Naive thymus-derived CD4-positive, alpha-beta T cell (primary cell): Measurements from ENCODE around the gene PIGT. TPM values are rescaled to one million over a fixed set of nuclear protein-coding genes. Genes with fewer than 3 reads are reported as not detected.

Experiments
- ATAC-seq: fragments of 150-1000 bp; cut with Tn5 transposase; 2 replicates; pipeline ENCODE4 v1.10.0; 2021; ENCODE audit warnings: mild to moderate bottlenecking, moderate library complexity
- CTCF ChIA-PET: fragments of 350-600 bp; sonication (Branson Sonifier 250); formaldehyde crosslinking; loops from one replicate; lab custom pipeline; 2021; ENCODE audit warnings: antibody characterized with exemption; lab: Charles Lee
- POLR2A ChIA-PET: fragments of 350-600 bp; sonication (Branson Sonifier 250); formaldehyde crosslinking; loops from one replicate; lab custom pipeline; 2021; ENCODE audit warnings: antibody characterized with exemption, inconsistent platforms; lab: Charles Lee
- DNase-seq, 9 donors: peaks; one replicate each; pipeline versions ENCODE4 v3.0.0 to v3.0.0-alpha.2; 2020 to 2022; ENCODE audit warnings: mixed read lengths in 1 of 9
- H3K27ac ChIP-seq: one replicate; pipeline ENCODE4 v1.7.0; 2013; ENCODE audit warnings: mild to moderate bottlenecking, low read depth, low read length, moderate library complexity
- H3K27me3 ChIP-seq, 2 donors: one replicate each; pipeline ENCODE4 v1.7.0; 2013; ENCODE audit warnings: low read length in 2 of 2, mild to moderate bottlenecking in 2 of 2, moderate library complexity in 2 of 2; ENCODE audit not compliant: control insufficient read depth in 2 of 2, insufficient read depth in 2 of 2
- H3K36me3 ChIP-seq, 3 experiments: 1 replicate in 2 of 3; 2 replicates in 1 of 3; pipeline ENCODE4 v1.7.0; 2013; ENCODE audit warnings: low read length in 3 of 3, mild to moderate bottlenecking in 3 of 3, moderate library complexity in 1 of 3; ENCODE audit not compliant: insufficient read depth in 3 of 3, control insufficient read depth in 2 of 3
- H3K4me1 ChIP-seq, 2 donors: one replicate each; pipeline ENCODE4 v1.7.0; 2013; ENCODE audit warnings: low read length in 2 of 2, mild to moderate bottlenecking in 2 of 2, moderate library complexity in 1 of 2; ENCODE audit not compliant: control insufficient read depth in 2 of 2, insufficient read depth in 2 of 2
- H3K4me3 ChIP-seq: 2 replicates; pipeline ENCODE4 v1.7.0; 2013; ENCODE audit warnings: mild to moderate bottlenecking, low read length
- H3K9me3 ChIP-seq, 3 experiments: 1 replicate in 2 of 3; 2 replicates in 1 of 3; pipeline ENCODE4 v1.7.0; 2013; ENCODE audit warnings: low read length in 3 of 3; ENCODE audit not compliant: control insufficient read depth in 2 of 3
- H3K27ac Mint-ChIP-seq, 9 donors: one replicate each; pipeline ENCODE4 v1.8.0; 2020 to 2022; ENCODE audit warnings: mixed read lengths in 9 of 9, mild to moderate bottlenecking in 8 of 9, moderate library complexity in 5 of 9, inconsistent platforms in 2 of 9
- H3K27me3 Mint-ChIP-seq, 5 donors: one replicate each; pipeline ENCODE4 v1.8.0; 2021 to 2022; ENCODE audit warnings: mixed read lengths in 5 of 5, mild to moderate bottlenecking in 1 of 5
- H3K36me3 Mint-ChIP-seq, 5 donors: one replicate each; pipeline ENCODE4 v1.8.0; 2020 to 2022; ENCODE audit warnings: mixed read lengths in 5 of 5, mild to moderate bottlenecking in 3 of 5, inconsistent platforms in 1 of 5
- H3K4me1 Mint-ChIP-seq, 7 donors: one replicate each; pipeline ENCODE4 v1.8.0; 2020 to 2022; ENCODE audit warnings: mixed read lengths in 7 of 7, mild to moderate bottlenecking in 3 of 7, inconsistent platforms in 1 of 7
- H3K4me3 Mint-ChIP-seq, 10 donors: one replicate each; pipeline ENCODE4 v1.8.0; 2020 to 2022; ENCODE audit warnings: mild to moderate bottlenecking in 10 of 10, mixed read lengths in 10 of 10, moderate library complexity in 6 of 10, inconsistent platforms in 2 of 10
- H3K9me3 Mint-ChIP-seq, 11 donors: one replicate each; pipeline ENCODE4 v1.8.0; 2020 to 2022; ENCODE audit warnings: mixed read lengths in 11 of 11, mild to moderate bottlenecking in 4 of 11, inconsistent platforms in 1 of 11, moderate library complexity in 1 of 11
- intact Hi-C, 2 donors: fragments of 100-400 bp; cut with micrococcal nuclease; formaldehyde crosslinking; loops; one replicate each; pipeline ENCODE4 v1.15.1; 2023
- polyA plus RNA-seq, 2 donors: library from polyadenylated mRNA; unstranded; fragments of 300-500 nt; fragmentation: Illumina TruSeq; gene quantifications; one replicate each; pipeline ENCODE4 v1.2.3, GENCODE V29; 2021
- total RNA-seq, 6 experiments: library from RNA in 5 of 6; stranded (reverse) in 5 of 6; gene quantifications; 1 replicate in 5 of 6; 2 replicates in 1 of 6; pipeline ENCODE4 v1.2.3 and lab custom pipeline; 2021 to 2026

The PIGT gene
- total and polyA plus RNA-seq, 7 experiments from 2014 or later = 78.7 to 140 (median 85.0) TPM

DNA sequence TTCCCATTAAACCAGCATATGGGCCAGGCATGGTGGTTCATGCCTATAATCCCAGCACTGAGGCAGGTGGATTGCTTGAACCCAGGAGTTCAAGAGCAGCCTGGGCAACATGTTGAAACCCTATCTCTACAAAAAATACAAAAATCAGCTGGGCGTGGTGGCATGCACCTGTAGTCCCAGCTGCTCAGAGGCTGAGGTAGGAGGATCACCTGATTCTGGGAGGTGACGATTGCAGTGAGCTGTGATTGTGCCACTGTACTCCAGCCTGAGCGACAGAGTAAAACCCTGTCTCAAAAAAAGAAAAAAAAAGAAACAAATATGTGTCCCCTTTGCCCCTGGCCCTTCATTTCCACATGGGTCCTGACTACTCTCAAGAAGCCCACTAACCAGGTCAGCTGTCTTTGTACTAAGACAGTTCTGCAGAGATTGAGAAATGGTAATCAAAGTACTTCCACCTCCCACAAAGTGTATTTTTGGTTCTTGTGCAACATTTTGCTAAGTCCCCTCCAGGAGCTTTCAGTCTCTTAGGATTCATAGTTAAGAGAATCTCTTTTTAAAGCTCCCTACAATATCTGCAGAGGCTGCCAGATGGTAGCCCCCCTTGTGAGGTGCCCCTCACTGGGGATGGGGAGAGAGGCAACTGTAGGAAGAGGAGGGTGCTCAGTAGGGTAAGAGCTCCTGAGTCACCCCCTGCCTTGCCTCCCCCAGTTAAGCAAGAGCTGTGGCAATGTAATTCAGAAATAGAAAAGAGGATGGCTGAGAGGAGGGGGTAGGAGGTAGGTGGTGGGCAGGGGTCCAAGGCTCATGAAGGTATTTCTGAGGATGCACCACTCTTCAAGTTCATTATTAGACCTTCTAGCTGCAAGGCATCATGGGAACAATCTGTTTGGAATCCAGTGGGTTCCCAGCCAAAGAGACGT is 37.1 kb downstream of the PIGT start:
- intact Hi-C loops = no loop called here
- H3K36me3 ChIP-seq = no peaks in the 10 kb centered on the region
- H3K4me1 ChIP-seq = no peaks in the 10 kb centered on the region
- no peak overlapping the region for H3K4me3 Mint-ChIP-seq
- H3K4me1 Mint-ChIP-seq = peaks cover 0 to 10% (median 0%) of the 10 kb centered on the region in 7 donors
- peaks cover 0 to 7% (median 0%) of the 10 kb centered on the region in 5 donors for H3K27me3 Mint-ChIP-seq
- POLR2A ChIA-PET = interaction anchor here (0.8 to 1.4 kb wide), 4 partner anchors 14 to 93 kb away, joined by 3 to 5 read pairs (median 4); partner anchors contain the start of gene SYS1
- no peaks in the 10 kb centered on the region for H3K9me3 ChIP-seq
- peaks cover 0 to 33% (median 15%) of the 10 kb centered on the region in 5 donors for H3K36me3 Mint-ChIP-seq
- CTCF ChIA-PET = interaction anchor here (0.6 to 4.1 kb wide), 7 partner anchors 12 to 770 kb away, joined by 3 to 25 read pairs (median 5); partner anchors contain the start of gene SYS1
- no peaks in the 10 kb centered on the region for H3K9me3 Mint-ChIP-seq
- ATAC-seq (no peak), DNase-seq (no peak)
- peak overlapping the region in 1 of 9 donors; percentile 14 for H3K27ac Mint-ChIP-seq
- H3K27ac ChIP-seq = no peak overlapping the region
- no peak overlapping the region for H3K4me3 ChIP-seq
- peaks cover 0 to 6% of the 10 kb centered on the region in 2 donors for H3K27me3 ChIP-seq

DNA sequence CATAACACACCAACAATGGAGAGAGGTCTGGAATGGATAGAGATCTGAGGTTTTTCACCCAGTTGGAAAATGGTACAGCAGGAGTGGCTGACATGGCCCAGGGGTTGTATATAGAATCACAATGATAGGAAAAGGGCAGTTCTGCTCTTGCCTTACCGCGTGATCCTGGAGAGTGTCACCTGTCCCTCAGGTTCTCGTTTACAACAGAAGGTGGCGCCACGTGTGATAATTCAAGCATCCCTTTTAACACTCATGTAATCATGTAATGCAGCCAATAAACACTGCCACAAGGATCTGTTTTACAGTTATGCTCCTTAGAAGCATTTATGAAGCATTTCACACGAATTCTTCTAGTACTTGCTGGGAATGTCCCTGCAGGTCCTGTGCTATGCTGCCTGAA is 40.7 kb downstream of the PIGT start:
- intact Hi-C loops = loop anchor here (1.0 kb wide), 1 partner anchor 315 kb away; no protein-coding TSS in a partner anchor
- peaks cover 0 to 5% (median 0%) of the 10 kb centered on the region in 7 donors for H3K4me1 Mint-ChIP-seq
- Histone ChIP-seq H3K4me1 (no peaks in the 10 kb centered on the region), H3K36me3 (no peaks in the 10 kb centered on the region), H3K27ac (no peak overlapping the region), H3K4me3 (no peak overlapping the region), H3K9me3 (no peaks in the 10 kb centered on the region), H3K27me3 (no peaks in the 10 kb centered on the region)
- ChIA-PET POLR2A (no interaction called here), CTCF (no interaction called here)
- peaks cover 0 to 25% (median 11%) of the 10 kb centered on the region in 5 donors for H3K36me3 Mint-ChIP-seq
- ATAC-seq = peak; percentile 48
- H3K27ac Mint-ChIP-seq = no peak overlapping the region
- DNase-seq = peak in 2 of 9 donors; percentile 7 to 14
- peaks cover 0 to 14% (median 0%) of the 10 kb centered on the region in 5 donors for H3K27me3 Mint-ChIP-seq
- no peaks in the 10 kb centered on the region for H3K9me3 Mint-ChIP-seq
- H3K4me3 Mint-ChIP-seq = no peak overlapping the region

DNA sequence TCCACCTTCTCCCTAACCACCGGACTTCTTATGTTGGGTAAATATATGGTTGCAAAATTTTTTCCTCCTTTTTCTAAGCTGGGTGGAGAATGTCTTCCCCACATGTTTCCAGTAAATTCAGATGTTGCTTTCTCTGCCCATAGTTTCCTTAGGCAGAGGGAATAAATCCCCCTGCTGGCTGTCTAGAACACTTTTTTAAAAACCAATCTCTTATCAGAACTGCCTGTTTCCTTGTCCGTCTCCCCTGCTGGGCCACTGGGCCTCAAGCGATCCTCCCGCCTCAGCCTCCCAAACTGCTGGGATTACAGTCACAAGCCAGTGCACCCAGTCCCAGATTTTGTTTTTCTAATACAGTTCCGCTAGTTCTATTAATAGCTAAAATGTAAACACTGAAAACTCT is 43.7 kb downstream of the PIGT start:
- Histone ChIP-seq H3K4me1 (no peaks in the 10 kb centered on the region), H3K36me3 (no peaks in the 10 kb centered on the region), H3K9me3 (no peaks in the 10 kb centered on the region), H3K27ac (no peak overlapping the region), H3K4me3 (no peak overlapping the region), H3K27me3 (no peaks in the 10 kb centered on the region)
- intact Hi-C loops = no loop called here
- Mint-ChIP-seq H3K36me3 (peaks cover 0 to 15% (median 7%) of the 10 kb centered on the region in 5 donors), H3K4me1 (peaks cover 0 to 4% (median 0%) of the 10 kb centered on the region in 7 donors), H3K27me3 (peaks cover 0 to 19% (median 0%) of the 10 kb centered on the region in 5 donors), H3K4me3 (no peak overlapping the region), H3K9me3 (no peaks in the 10 kb centered on the region), H3K27ac (no peak overlapping the region)
- ATAC-seq = no peak
- no peak for DNase-seq
- ChIA-PET POLR2A (no interaction called here), CTCF (interaction anchor here (0.9 to 1.0 kb wide), 2 partner anchors 8 to 147 kb away, joined by 3 to 5 read pairs; no protein-coding TSS in a partner anchor)

DNA sequence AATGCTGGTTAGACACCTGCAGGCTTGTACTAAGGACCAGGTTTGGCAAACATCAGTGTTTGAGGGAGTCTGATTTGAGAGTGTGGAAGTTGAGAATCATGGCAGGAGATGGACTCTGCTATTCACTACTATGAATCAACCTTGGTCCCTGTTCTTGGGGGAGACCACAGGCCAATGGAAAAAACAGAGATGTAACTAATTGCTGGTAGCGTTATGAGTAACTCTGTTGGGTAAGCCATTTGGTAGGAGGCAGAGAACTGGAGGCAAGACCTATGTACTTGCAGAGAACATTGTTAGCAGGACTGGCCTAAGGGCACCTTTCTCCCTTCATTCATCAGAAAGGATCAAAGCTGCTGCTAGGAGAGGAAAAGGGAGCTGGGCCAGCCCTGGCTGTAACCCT is 45.3 kb downstream of the PIGT start:
- Mint-ChIP-seq H3K27me3 (peaks cover 0 to 20% (median 4%) of the 10 kb centered on the region in 5 donors), H3K4me3 (no peak overlapping the region), H3K4me1 (peaks cover 0 to 3% (median 0%) of the 10 kb centered on the region in 7 donors), H3K9me3 (no peaks in the 10 kb centered on the region), H3K36me3 (peaks cover 0 to 12% (median 3%) of the 10 kb centered on the region in 5 donors), H3K27ac (no peak overlapping the region)
- Histone ChIP-seq H3K36me3 (no peaks in the 10 kb centered on the region), H3K4me1 (no peaks in the 10 kb centered on the region), H3K27me3 (no peaks in the 10 kb centered on the region), H3K4me3 (no peak overlapping the region), H3K9me3 (no peaks in the 10 kb centered on the region), H3K27ac (no peak overlapping the region)
- ATAC-seq = no peak
- CTCF ChIA-PET = no interaction called here
- no peak for DNase-seq
- POLR2A ChIA-PET = no interaction called here
- intact Hi-C loops = no loop called here

DNA sequence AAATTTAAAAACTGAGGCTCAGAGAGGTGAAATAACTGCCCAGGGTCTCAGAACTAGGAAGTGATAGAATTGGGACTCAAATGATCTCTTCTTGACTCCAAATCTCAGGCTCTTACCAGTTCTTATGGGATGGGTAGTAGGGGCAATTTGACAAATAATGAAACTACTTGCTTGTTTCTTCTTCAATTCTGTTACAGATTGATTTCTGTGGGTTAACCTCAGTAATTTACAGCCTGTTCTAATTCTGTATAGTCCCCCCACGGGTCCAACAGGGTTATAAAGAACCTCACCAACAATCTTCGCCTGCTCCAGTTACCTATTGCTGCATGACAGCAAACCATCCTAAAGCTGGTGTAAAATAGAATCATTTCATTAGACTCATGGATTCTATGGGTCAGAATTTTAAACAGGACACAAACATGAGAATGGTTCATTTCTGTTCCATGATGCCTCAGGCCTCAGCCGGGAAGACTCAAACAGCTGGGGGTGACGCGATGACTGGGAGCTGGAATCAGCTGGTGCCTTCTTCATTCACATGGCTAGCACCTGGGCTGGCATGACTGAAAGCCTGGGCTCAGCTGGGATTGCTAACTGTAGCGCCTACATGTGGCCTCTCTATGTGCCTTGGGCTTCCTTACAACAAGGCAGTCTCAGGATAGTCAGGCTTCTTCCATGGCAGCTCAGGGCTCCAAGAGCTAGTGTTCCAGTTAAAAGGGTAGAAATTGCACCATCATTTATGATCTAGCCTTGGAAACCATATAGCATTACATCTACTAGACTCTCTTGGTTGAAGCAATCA is 47.0 kb downstream of the PIGT start:
- no peaks in the 10 kb centered on the region for H3K9me3 Mint-ChIP-seq
- H3K4me3 Mint-ChIP-seq = no peak overlapping the region
- ATAC-seq (no peak), DNase-seq (no peak)
- Histone ChIP-seq H3K27me3 (no peaks in the 10 kb centered on the region), H3K9me3 (no peaks in the 10 kb centered on the region), H3K4me1 (no peaks in the 10 kb centered on the region), H3K36me3 (no peaks in the 10 kb centered on the region), H3K27ac (no peak overlapping the region), H3K4me3 (no peak overlapping the region)
- POLR2A ChIA-PET = no interaction called here
- CTCF ChIA-PET = no interaction called here
- no peak overlapping the region for H3K27ac Mint-ChIP-seq
- peaks cover 0 to 4% (median 0%) of the 10 kb centered on the region in 5 donors for H3K36me3 Mint-ChIP-seq
- no peaks in the 10 kb centered on the region for H3K4me1 Mint-ChIP-seq
- intact Hi-C loops = no loop called here
- peaks cover 0 to 30% (median 7%) of the 10 kb centered on the region in 5 donors for H3K27me3 Mint-ChIP-seq

DNA sequence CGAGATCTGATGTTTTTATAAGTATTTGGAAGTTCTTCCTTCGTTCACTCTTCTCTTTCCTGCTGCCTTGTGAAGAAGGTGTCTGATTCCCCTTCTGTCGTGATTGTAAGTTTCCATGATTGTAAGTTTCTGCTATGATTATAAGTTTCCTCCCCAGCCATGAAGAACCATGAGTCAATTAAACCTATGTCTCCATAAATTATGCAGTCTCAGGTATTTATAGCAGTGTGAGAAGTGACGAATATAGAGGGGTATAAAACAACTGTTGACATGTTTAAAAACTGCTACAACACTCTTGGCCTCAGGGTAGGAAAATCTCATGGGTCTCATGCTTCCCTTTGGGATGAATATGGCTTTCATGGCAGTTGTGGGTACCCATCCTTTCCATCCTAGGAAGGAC is 47.8 kb downstream of the PIGT start:
- H3K9me3 Mint-ChIP-seq = no peaks in the 10 kb centered on the region
- H3K4me3 Mint-ChIP-seq = no peak overlapping the region
- Histone ChIP-seq H3K9me3 (no peaks in the 10 kb centered on the region), H3K27ac (no peak overlapping the region), H3K4me3 (no peak overlapping the region), H3K27me3 (no peaks in the 10 kb centered on the region), H3K4me1 (no peaks in the 10 kb centered on the region), H3K36me3 (no peaks in the 10 kb centered on the region)
- DNase-seq (no peak), ATAC-seq (no peak)
- H3K36me3 Mint-ChIP-seq = peaks cover 0 to 4% (median 0%) of the 10 kb centered on the region in 5 donors
- H3K27ac Mint-ChIP-seq = no peak overlapping the region
- no peaks in the 10 kb centered on the region for H3K4me1 Mint-ChIP-seq
- ChIA-PET POLR2A (no interaction called here), CTCF (no interaction called here)
- H3K27me3 Mint-ChIP-seq = peaks cover 5 to 37% (median 12%) of the 10 kb centered on the region in 5 donors
- intact Hi-C loops = no loop called here
